SK-N-SH (cell line): ENCODE results near the gene METTL1. TPM values are rescaled to one million over a fixed set of nuclear protein-coding genes. Genes with fewer than 3 reads are reported as not detected.

Experiments used
- CTCF ChIA-PET: fragments of 300-600, 350-600 bp; formaldehyde crosslinking; extraction: SDS; loops from one replicate; lab custom pipeline; 2021; lab: Yijun Ruan, JAX
- POLR2A ChIA-PET: fragments of 350-600 bp; sonication (Branson Sonifier 250); formaldehyde crosslinking; extraction: SDS; loops from one replicate; lab custom pipeline; 2020; ENCODE audit warnings: antibody characterized with exemption, inconsistent platforms; lab: Yijun Ruan, JAX
- DNase-seq: peaks from one replicate; pipeline ENCODE4 v3.0.0; 2012
- H2AFZ ChIP-seq: fragments of 200-600 bp; sonication (generic); 2 replicates; pipeline ENCODE4 v1.8.1; 2016; ENCODE audit warnings: antibody characterized with exemption, mild to moderate bottlenecking, low read depth
- H3F3A ChIP-seq: fragments of 200-600 bp; sonication (generic); replicated peaks from 2 replicates; pipeline ENCODE3; 2016; ENCODE audit warnings: antibody characterized with exemption, mild to moderate bottlenecking; ENCODE audit not compliant: insufficient read depth
- H3K27ac ChIP-seq, 2 experiments: fragments of 200-500 bp in 1 of 2; fragments of 200-600 bp in 1 of 2; sonication (Bioruptor generic) in 1 of 2; sonication (generic), shearing (Covaris generic) in 1 of 2; 2 replicates each; pipeline versions ENCODE4 v1.5.1 to v1.6.1; 2014 to 2016; ENCODE audit warnings: low read depth in 2 of 2, inconsistent platforms in 1 of 2, low read length in 1 of 2, mild to moderate bottlenecking in 1 of 2, mixed read lengths in 1 of 2
- H3K27me3 ChIP-seq: fragments of 200-600 bp; sonication (generic), shearing (Covaris generic); 2 replicates; pipeline ENCODE4 v1.6.1; 2016; ENCODE audit warnings: mixed run types; ENCODE audit not compliant: insufficient read depth
- H3K36me3 ChIP-seq, 2 experiments: fragments of 200-500 bp in 1 of 2; fragments of 200-600 bp in 1 of 2; sonication (Bioruptor generic) in 1 of 2; sonication (generic) in 1 of 2; replicated peaks in 1 of 2; 2 replicates each; pipeline versions ENCODE3 to v1.5.1; 2014 to 2016; ENCODE audit warnings: low read length in 1 of 2, mild to moderate bottlenecking in 1 of 2; ENCODE audit not compliant: insufficient read depth in 2 of 2, control insufficient read depth in 1 of 2
- H3K4me1 ChIP-seq, 2 experiments: fragments of 200-500 bp in 1 of 2; fragments of 200-600 bp in 1 of 2; sonication (Bioruptor generic) in 1 of 2; sonication (generic), shearing (Covaris generic) in 1 of 2; 2 replicates each; pipeline versions ENCODE4 v1.5.1 to v1.6.1; 2014 to 2016; ENCODE audit warnings: low read depth in 1 of 2, low read length in 1 of 2, mixed run types in 1 of 2; ENCODE audit not compliant: insufficient read depth in 2 of 2, control insufficient read depth in 1 of 2
- H3K4me2 ChIP-seq: fragments of 200-600 bp; sonication (generic), shearing (Covaris generic); 2 replicates; pipeline ENCODE4 v1.6.1; 2017; ENCODE audit warnings: mixed run types
- H3K4me3 ChIP-seq, 2 experiments: fragments of 200-500 bp in 1 of 2; fragments of 200-600 bp in 1 of 2; sonication (Bioruptor generic) in 1 of 2; sonication (generic), shearing (Covaris generic) in 1 of 2; 2 replicates each; pipeline versions ENCODE4 v1.5.1 to v1.8.1; 2014 to 2016; ENCODE audit warnings: low read depth in 2 of 2, inconsistent platforms in 1 of 2, low read length in 1 of 2, mild to moderate bottlenecking in 1 of 2, mixed read lengths in 1 of 2, moderate library complexity in 1 of 2
- H3K79me2 ChIP-seq: fragments of 200-600 bp; sonication (generic); 2 replicates; pipeline ENCODE4 v1.8.1; 2017; ENCODE audit warnings: mild to moderate bottlenecking; ENCODE audit not compliant: insufficient read depth
- H3K9ac ChIP-seq: fragments of 200-600 bp; sonication (generic); 2 replicates; pipeline ENCODE4 v1.6.1; 2017; ENCODE audit warnings: mixed run types
- H3K9me2 ChIP-seq: fragments of 200-600 bp; sonication (generic); 2 replicates; pipeline ENCODE4 v1.6.1; 2017; ENCODE audit warnings: mixed run types
- H3K9me3 ChIP-seq: fragments of 200-600 bp; sonication (generic); 2 replicates; pipeline ENCODE4 v1.6.1; 2017; ENCODE audit warnings: mixed run types, mild to moderate bottlenecking, moderate library complexity
- H4K20me1 ChIP-seq: fragments of 200-600 bp; sonication (generic); 2 replicates; pipeline ENCODE4 v1.6.1; 2017; ENCODE audit warnings: mild to moderate bottlenecking, mixed run types; ENCODE audit not compliant: insufficient read depth
- CTCF ChIP-seq: fragments of 200-600 bp; sonication (generic); IDR thresholded peaks from 2 replicates; pipeline ENCODE4 v1.6.1; 2017; ENCODE audit warnings: antibody characterized with exemption, mild to moderate bottlenecking, moderate library complexity
- ELF1 ChIP-seq: IDR thresholded peaks from 2 replicates; pipeline ENCODE4 v1.4.0; 2012
- EZH2phosphoT487 ChIP-seq: fragments of 200-600 bp; sonication (generic); IDR thresholded peaks from 2 replicates; pipeline ENCODE4 v1.6.1; 2017; ENCODE audit warnings: low read depth, mixed run types, mild to moderate bottlenecking, antibody characterized with exemption, moderate library complexity, borderline replicate concordance
- FOSL2 ChIP-seq: IDR thresholded peaks from 2 replicates; pipeline ENCODE4 v1.4.0; 2012; ENCODE audit warnings: low read depth, mild to moderate bottlenecking, moderate library complexity, borderline replicate concordance
- FOXM1 ChIP-seq: IDR thresholded peaks from 2 replicates; pipeline ENCODE4 v1.4.0; 2012; ENCODE audit warnings: low read depth, mild to moderate bottlenecking
- IRF3 ChIP-seq: fragments of 150-350 bp; IDR thresholded peaks from 2 replicates; pipeline ENCODE4 v1.6.1; 2016; ENCODE audit warnings: mild to moderate bottlenecking, low read depth, low read length
- JUND ChIP-seq: IDR thresholded peaks from 2 replicates; pipeline ENCODE4 v1.4.0; 2012
- MEF2A ChIP-seq: IDR thresholded peaks from 2 replicates; pipeline ENCODE4 v1.4.0; 2012; ENCODE audit warnings: low read depth, borderline replicate concordance
- MXI1 ChIP-seq: IDR thresholded peaks from 2 replicates; pipeline ENCODE4 v1.6.1; 2012; ENCODE audit warnings: mild to moderate bottlenecking, low read depth, low read length, improper control_type of control experiment
- PBX3 ChIP-seq: IDR thresholded peaks from 2 replicates; pipeline ENCODE4; 2012
- POLR2AphosphoS5 ChIP-seq: IDR thresholded peaks from 2 replicates; pipeline ENCODE4 v1.6.1; 2012; ENCODE audit warnings: low read depth, low read length
- RAD21 ChIP-seq: IDR thresholded peaks from 2 replicates; pipeline ENCODE4 v1.6.1; 2012; ENCODE audit warnings: mild to moderate bottlenecking, low read length
- RXRA ChIP-seq: IDR thresholded peaks from 2 replicates; pipeline ENCODE4 v1.4.0; 2012; ENCODE audit warnings: low read depth, mild to moderate bottlenecking, borderline replicate concordance
- SIN3A ChIP-seq: IDR thresholded peaks from 2 replicates; pipeline ENCODE4 v1.6.1; 2012; ENCODE audit warnings: low read depth, mild to moderate bottlenecking, low read length, moderate library complexity, borderline replicate concordance
- SMC3 ChIP-seq: IDR thresholded peaks from 2 replicates; pipeline ENCODE4 v1.6.1; 2012; ENCODE audit warnings: low read depth, low read length, improper control_type of control experiment
- TAF1 ChIP-seq: IDR thresholded peaks from 2 replicates; pipeline ENCODE4 v1.6.1; 2012; ENCODE audit warnings: low read depth, mild to moderate bottlenecking, low read length, moderate library complexity, borderline replicate concordance
- TCF12 ChIP-seq: IDR thresholded peaks from 2 replicates; pipeline ENCODE4 v1.4.0; 2012
- TEAD4 ChIP-seq: IDR thresholded peaks from 2 replicates; pipeline ENCODE4 v1.4.0; 2012; ENCODE audit warnings: mild to moderate bottlenecking, borderline replicate concordance; ENCODE audit not compliant: insufficient read depth
- USF1 ChIP-seq: IDR thresholded peaks from 2 replicates; pipeline ENCODE4 v1.4.0; 2012; ENCODE audit warnings: low read depth, borderline replicate concordance
- YY1 ChIP-seq: IDR thresholded peaks from 2 replicates; pipeline ENCODE4 v1.4.0; 2012; ENCODE audit warnings: low read depth, mild to moderate bottlenecking
- WGBS: methylation state at CpG from one replicate; pipeline ENCODE4 v1.1.6; 2017; ENCODE audit warnings: low lambda C conversion rate; 5-methylcytosine and 5-hydroxymethylcytosine counted together
- polyA plus RNA-seq, 3 experiments: library from polyadenylated mRNA; depleted of rRNA; stranded (reverse); fragments of >200 nt; gene quantifications; 2 replicates each; pipeline ENCODE4 v1.2.3, GENCODE V29; 2012

Gene METTL1
- polyA plus RNA-seq, 1 of the 3 experiments (the other 2 are of a cell fraction) = 28.0 TPM

- no peak for DNase-seq
- H3K9ac ChIP-seq = no peak overlapping the region
- WGBS = 75% methylated on average over 8 of the region's 11 CpGs
- no peaks in the 10 kb centered on the region for H3K9me2 ChIP-seq
- no peaks in the 10 kb centered on the region for H4K20me1 ChIP-seq
- H2AFZ ChIP-seq = no peak overlapping the region
- no peak overlapping the region for H3K27ac ChIP-seq
- peaks cover 0 to 22% of the 10 kb centered on the region in 2 experiments; a peak in 2 of 4 replicates for H3K4me1 ChIP-seq
- peaks cover 24% of the 10 kb centered on the region for H3F3A ChIP-seq
- H3K9me3 ChIP-seq = no peaks in the 10 kb centered on the region
- ChIA-PET CTCF (interaction anchor here (1.4 to 7.1 kb wide), 3 partner anchors 9 to 151 kb away, joined by 3 to 133 read pairs (median 59); partner anchors contain the start of gene B4GALNT1), POLR2A (no interaction called here)
- H3K79me2 ChIP-seq = no peaks in the 10 kb centered on the region
- H3K36me3 ChIP-seq = peaks cover 0 to 14% of the 10 kb centered on the region in 2 experiments
- no peak overlapping the region for H3K4me3 ChIP-seq
- H3K4me2 ChIP-seq = no peak overlapping the region
- no peaks in the 10 kb centered on the region for H3K27me3 ChIP-seq
- TF ChIP-seq EZH2phosphoT487 (no peak), MEF2A (no peak), POLR2AphosphoS5 (no peak), RAD21 (no peak), USF1 (no peak), FOSL2 (no peak), YY1 (no peak), CTCF (no peak), ELF1 (no peak), SIN3A (no peak), SMC3 (no peak), IRF3 (no peak), JUND (no peak), MXI1 (no peak), PBX3 (no peak), FOXM1 (no peak), RXRA (no peak), TAF1 (no peak), TCF12 (no peak), TEAD4 (no peak)
- TF ChIP-seq, all 33 proteins: peak for 0
Measured at GRCh38 chr12:57732726-57733593, 38.9 kb downstream of the METTL1 start.
